ENCODE results near the gene HLA-A. TPM values are rescaled to one million over a fixed set of nuclear protein-coding genes. Genes with fewer than 3 reads are reported as not detected.
"Not testable (repeated sequence)": the region's sequence is repeated elsewhere in the genome, so short reads cannot be mapped to it uniquely, and the experiment has no call there.

The HLA-A gene
- total RNA-seq, 1 donor from 2014 or later: 187 TPM

- Mint-ChIP-seq H3K36me3 (ENCODE audit: low read depth) (peaks cover 2% of the 10 kb centered on the region), H3K4me1 (ENCODE audit: low read depth) (no peaks in the 10 kb centered on the region), H3K27ac (ENCODE audit: unreplicated experiment) (no peak overlapping the region), H3K4me3 (ENCODE audit: unreplicated experiment) (no peak overlapping the region), H3K9me3 (ENCODE audit: low read depth) (no peaks in the 10 kb centered on the region), H3K27me3 (ENCODE audit: low read depth) (peaks cover 18% of the 10 kb centered on the region)
- no peak for TF ChIP-seq CTCF (IDR thresholded peaks at IDR 0.05)
- no peak for DNase-seq (ENCODE audit: low spot score)
These were observed 16.5 kb upstream of the HLA-A start for GRCh38 chr6:29925727-29926412.

DNA sequence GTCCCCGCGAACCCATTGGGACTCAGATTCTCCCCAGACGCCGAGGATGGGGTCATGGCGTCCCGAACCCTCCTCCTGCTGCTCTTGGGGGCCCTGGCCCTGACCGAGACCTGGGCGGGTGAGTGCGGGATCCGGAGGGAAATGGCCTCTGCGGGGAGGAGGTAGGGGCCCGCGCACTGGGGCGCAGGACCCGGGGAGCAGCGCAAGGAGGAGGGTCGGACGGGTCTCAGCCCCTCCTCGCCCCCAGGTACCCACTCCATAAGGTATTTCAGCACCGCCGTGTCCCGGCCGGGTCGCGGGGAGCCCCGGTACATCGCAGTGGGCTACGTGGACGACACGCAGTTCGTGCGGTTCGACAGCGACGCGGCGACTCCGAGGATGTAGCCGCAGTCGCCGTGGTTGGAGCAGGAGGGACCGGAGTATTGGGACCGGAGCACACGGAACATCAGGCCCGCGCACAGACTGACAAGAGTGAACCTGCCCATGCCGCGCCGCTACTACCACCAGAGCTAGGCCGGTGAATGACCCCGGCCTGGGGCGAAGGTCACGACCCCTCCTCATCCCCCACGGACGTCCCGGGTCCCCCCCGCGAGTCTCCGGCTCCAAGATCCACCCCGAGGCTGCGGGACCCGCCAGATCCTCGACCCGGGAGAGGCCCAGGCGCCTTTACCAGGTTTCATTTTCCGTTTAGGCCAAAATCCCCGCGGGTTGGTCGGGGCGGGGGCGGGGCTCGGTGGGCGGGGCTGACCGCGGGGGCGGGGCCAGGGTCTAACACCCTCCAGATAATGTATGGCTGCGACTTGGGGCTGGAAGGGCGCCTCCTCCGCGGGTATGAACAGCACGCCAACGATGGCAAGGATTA is 15.7 kb upstream of the HLA-A start:
- peaks cover 14% of the 10 kb centered on the region for H3K27me3 Mint-ChIP-seq (ENCODE audit: low read depth)

DNA sequence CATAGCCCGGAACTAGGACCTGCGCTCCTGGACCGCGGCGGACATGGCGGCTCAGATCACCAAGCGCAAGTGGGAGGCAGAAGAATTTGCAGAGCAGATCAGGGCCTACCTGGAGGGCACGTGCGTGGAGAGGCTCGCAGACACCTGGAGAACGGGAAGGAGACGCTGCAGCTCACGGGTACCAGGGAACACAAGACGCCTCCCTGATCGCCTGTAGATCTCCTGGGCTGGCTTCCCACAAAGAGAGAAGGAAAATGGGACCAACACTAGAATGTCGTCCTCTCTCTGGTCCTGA is 15.1 kb upstream of the HLA-A start:
- TF ChIP-seq CTCF (IDR thresholded peaks at IDR 0.05): no peak
- H3K9me3 Mint-ChIP-seq (ENCODE audit: low read depth): no peaks in the 10 kb centered on the region
- DNase-seq (ENCODE audit: low spot score): no peak
- H3K36me3 Mint-ChIP-seq (ENCODE audit: low read depth): no peaks in the 10 kb centered on the region
- H3K27ac Mint-ChIP-seq (ENCODE audit: unreplicated experiment): no peak overlapping the region
- no peaks in the 10 kb centered on the region for H3K4me1 Mint-ChIP-seq (ENCODE audit: low read depth)
- H3K4me3 Mint-ChIP-seq (ENCODE audit: unreplicated experiment): no peak overlapping the region
- H3K27me3 Mint-ChIP-seq (ENCODE audit: low read depth): peaks cover 14% of the 10 kb centered on the region

More for the DNA sequence above, 15.7 kb upstream of the HLA-A start:
- no peak for TF ChIP-seq CTCF (IDR thresholded peaks at IDR 0.05)
- H3K9me3 Mint-ChIP-seq (ENCODE audit: low read depth): no peaks in the 10 kb centered on the region
- no peak overlapping the region for H3K4me3 Mint-ChIP-seq (ENCODE audit: unreplicated experiment)
- H3K36me3 Mint-ChIP-seq (ENCODE audit: low read depth): peaks cover 1% of the 10 kb centered on the region
- DNase-seq (ENCODE audit: low spot score): no peak
- H3K27ac Mint-ChIP-seq (ENCODE audit: unreplicated experiment): no peak overlapping the region
- no peaks in the 10 kb centered on the region for H3K4me1 Mint-ChIP-seq (ENCODE audit: low read depth)

DNA sequence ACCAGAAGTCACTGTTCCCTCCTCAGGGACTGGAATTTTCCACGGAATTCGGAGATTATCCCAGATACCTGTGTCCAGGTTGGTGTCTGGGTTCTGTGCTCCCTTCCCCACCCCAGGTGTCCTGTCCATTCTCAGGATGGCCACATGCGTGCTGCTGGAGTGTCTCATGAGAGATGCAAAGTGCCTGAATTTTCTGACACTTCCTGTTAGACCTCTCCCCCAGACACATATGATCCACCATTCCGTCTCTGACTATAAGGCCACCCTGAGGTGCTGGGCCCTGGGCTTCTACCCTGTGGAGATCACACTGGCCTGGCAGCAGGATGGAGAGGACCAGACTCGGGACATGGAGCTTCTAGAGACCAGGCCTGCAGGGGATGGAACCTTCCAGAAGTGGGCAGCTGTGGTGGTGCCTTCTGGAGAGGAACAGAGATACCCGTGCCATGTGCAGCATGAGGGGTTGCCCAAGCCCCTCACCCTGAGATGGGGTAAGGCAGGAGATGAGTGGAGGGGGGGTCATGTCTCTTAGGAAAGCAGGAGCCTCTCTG is 14.4 kb upstream of the HLA-A start:
- no peak for DNase-seq (ENCODE audit: low spot score)
- peaks cover 14% of the 10 kb centered on the region for H3K27me3 Mint-ChIP-seq (ENCODE audit: low read depth)
- no peak overlapping the region for H3K27ac Mint-ChIP-seq (ENCODE audit: unreplicated experiment)
- H3K4me3 Mint-ChIP-seq (ENCODE audit: unreplicated experiment): no peak overlapping the region
- TF ChIP-seq CTCF (IDR thresholded peaks at IDR 0.05): no peak
- H3K9me3 Mint-ChIP-seq (ENCODE audit: low read depth): no peaks in the 10 kb centered on the region
- no peaks in the 10 kb centered on the region for H3K36me3 Mint-ChIP-seq (ENCODE audit: low read depth)
- H3K4me1 Mint-ChIP-seq (ENCODE audit: low read depth): no peaks in the 10 kb centered on the region

DNA sequence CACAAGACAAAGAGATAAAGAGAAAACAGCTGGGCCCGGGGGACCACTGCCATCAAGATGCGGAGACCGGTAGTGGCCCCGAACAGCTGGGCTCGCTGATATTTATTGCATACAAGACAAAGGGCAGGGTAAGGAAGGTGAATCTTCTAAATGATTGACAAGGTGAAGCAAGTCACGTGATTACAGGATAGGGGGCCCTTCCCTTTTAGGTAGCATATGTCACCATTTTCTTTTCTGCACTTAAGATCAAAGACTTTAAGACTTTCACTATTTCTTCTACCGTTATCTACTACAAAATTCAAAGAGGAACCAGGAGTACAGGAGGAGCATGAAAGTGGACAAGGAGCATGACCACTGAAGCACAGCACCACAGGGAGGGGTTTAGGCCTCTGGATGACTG is 12.3 kb upstream of the HLA-A start:
- not testable (repeated sequence) for H3K36me3 Mint-ChIP-seq (ENCODE audit: low read depth); H3K27ac Mint-ChIP-seq (ENCODE audit: unreplicated experiment); DNase-seq (ENCODE audit: low spot score); H3K4me1 Mint-ChIP-seq (ENCODE audit: low read depth); H3K9me3 Mint-ChIP-seq (ENCODE audit: low read depth); H3K4me3 Mint-ChIP-seq (ENCODE audit: unreplicated experiment)
- H3K27me3 Mint-ChIP-seq (ENCODE audit: low read depth): peaks cover 12% of the 10 kb centered on the region

Data from chondrocyte (in vitro differentiated cells).